HG03521 (cell line): Measurements from ENCODE around the gene SYT14.
"Not testable (repeated sequence)": the region's sequence is repeated elsewhere in the genome, so short reads cannot be mapped to it uniquely, and the experiment has no call there.

Experiments used
- ATAC-seq: cut with Tn5 transposase; IDR thresholded peaks from one replicate; pipeline ENCODE4 v1.9.1; 2021; ENCODE audit warnings: mild to moderate bottlenecking, moderate library complexity; ENCODE audit not compliant: unreplicated experiment

The SYT14 gene

DNA sequence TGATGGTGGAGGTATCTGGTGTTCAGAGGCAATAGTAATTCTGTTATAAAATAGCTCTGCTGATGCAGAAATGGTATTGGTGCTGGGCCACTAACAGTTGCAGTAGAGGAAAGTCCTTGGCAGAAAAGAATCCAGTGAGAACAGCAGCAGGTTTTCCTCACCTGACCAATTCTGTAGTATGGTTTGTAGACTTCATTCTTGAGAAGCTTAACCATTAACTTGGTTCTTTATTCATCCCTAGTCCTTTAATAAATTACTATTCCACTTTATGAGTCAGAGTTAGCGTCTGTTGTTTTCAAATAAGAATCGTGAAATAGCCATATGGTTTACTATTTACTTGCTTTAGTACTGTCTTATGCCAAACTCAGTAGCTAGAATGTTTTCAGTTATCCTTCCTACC lies 166.1 kb downstream of the SYT14 start:
- no peak for ATAC-seq

DNA sequence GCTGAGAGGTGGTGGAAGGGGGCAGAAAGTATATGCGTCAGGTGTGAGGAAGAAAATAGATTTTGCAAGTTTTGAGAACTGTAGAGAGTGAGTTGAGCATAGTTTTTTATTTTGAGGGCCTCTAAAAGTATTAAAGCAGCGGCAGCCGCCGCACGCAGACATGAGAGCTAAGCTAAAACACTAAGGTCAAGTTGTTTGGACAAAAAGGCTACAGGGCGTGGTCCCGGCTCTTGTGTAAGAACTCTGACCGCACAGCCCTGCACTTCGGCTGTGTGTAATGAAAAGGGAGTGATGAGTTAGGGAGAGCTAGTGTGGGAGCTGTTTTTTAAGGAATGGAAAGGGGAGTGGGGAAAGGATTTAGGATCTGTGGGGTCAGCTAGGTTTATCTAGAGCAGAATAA lies 174.9 kb downstream of the SYT14 start:
- not testable (repeated sequence) for ATAC-seq

DNA sequence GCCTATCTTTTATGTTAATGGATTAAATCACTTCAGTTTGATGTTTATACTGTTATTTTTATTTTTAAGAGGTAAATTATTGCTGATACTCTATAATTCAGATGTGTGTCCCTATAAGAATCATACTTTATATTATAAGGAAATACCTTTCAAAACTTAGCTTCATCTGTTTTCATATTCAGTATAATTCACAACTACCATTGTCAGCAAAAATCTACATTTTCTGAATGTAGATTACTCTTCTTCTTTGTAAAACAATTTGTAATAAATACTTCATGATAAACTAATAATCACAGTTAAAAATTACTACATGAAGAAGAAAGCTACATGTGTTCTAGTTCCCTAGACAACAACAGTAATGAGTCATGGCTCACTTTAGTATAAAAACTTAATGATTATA lies 179.2 kb downstream of the SYT14 start:
- ATAC-seq = no peak

DNA sequence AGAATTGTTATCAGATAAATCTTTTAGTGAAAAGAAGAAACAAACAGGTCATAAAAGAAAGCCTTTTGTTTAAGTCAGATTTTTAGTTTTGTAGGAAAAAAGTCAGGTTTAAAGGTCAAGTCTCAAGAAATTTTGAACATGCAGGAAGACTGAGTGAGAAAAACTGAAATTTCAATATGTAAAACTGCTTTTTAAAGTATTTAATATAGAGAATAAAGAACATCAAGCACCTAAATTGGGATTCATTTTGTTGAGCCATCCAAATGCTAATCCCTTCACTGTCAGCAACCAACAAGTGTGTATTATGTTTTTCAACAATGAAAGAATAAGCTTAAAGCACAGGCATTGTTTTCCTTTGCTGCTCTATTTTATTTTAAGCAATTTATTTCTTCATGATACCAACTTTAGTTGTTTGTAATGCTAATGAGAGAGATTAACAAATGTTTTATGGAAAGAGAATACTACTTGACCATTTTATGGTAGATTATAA lies 179.7 kb downstream of the SYT14 start:
- no peak for ATAC-seq

DNA sequence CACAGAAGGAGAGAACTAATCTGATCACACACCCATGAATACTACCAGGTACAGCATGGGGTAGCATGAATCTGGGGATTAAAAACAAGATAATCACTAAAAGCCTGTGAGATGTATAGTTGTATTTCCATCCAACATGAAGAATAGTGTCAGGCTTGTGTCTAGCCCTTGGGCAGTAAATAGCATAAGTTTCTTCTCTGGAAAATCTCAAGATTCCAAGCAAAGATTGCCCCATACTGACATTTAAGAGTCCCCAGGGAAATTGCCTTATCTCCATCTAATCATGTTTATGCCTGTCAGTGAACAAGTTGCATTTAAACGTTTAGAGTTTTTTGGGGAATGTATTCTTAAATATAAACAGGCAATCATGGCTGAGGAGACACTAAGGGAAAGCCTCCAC lies 185.4 kb downstream of the SYT14 start:
- ATAC-seq = no peak

DNA sequence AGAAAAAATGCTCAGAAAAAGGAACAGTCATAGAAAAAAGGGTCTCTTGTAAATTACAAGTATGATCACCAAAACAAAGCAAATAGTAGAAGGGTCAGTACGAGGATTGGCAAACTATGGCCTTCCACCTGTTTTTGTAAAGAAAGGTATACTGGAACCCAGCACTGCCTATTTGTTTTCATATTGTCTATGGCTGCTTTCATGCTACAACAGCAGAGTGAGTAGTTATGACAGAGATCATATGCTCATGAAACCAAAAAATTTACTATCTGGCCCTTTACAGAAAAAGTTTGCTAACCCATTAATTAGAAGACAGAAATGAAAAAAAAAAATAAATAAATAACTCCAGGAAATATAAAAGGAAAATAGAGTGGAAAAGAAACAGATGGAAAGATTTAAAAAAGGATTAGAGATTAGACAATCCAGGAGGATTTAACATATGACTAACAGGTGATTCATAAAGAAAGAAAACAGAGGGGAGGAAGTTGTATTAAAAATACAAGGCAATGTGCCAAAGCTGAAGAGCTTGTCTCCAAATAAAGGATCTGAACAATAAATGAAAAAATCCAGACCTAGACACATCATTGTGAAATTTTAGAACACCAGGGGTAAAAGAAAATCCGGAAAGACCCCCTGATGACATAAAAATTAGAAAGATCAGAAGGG lies 186.0 kb downstream of the SYT14 start:
- ATAC-seq = no peak

DNA sequence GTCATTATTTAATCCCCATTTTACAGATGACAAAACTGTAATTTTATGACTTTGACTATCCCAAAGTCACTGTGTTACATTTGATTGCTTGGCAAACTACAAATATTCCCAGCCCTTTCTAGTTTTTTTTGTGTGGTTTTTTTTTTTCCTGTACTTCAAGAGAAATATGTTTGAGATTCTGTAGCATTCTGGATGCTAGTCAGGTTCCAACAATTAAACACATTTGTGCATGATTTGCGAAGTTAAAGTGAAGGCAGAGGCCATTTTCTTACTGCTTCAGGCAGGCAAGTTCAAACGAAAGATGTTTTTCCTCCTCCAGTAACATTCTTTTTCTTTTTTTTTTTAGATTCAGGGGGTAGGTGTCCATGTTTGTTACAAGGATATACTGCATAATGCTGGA lies 186.7 kb downstream of the SYT14 start:
- no peak for ATAC-seq

DNA sequence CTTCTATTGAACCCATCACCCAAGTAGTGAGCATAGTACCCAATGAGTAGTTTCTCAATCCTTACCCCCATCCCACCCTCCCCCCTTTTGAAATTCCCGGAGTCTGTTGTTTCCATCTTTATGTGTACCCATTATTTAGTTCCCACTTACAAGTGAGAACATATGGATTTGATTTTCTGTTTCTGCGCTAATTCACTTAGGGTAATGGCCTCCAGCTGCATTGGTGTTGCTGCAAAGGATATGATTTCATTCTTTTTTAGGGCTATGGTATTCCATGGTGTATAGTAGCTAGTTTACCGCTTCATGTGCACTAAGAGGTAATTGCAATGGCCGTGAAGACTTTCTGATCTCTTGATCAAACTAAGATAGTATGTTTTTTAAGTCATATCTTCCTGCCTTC lies 187.1 kb downstream of the SYT14 start:
- ATAC-seq = no peak

DNA sequence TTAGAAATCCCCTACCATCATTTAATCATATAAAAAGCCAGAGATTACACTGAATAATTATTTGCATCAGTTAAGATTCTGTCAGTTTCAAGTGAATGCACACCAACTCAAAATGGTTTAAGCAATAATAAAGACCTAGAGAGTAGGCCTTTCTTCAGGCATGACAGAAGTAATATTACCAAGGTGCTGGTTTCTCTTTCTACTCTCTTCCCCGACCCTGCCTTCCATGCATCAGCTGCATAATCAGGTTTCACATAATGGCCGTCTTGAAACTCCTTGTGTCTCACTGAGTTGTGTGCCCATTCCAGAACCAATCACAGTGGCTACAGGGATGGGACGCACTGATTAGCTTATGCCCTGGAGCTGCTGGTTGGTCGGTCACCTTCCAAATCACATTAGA lies 191.1 kb downstream of the SYT14 start:
- ATAC-seq = no peak

DNA sequence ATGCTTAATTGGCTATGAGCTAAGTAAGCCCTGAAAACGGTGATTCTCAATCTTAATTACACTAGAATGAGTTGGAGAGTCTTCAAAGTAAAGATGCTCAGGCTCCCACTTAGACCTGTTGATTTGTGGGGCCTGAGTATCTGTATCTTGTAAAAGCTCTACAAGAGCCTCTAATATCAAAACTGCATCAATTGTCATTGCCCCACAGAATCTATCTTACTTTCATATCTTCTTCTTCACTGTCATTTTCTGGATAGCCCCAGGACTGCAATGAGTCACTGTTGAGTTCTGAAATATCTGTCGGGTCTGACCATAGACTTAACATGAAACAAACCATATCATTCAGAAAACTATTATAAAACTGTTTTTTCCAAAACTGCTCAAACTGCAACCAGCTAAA lies 191.7 kb downstream of the SYT14 start:
- no peak for ATAC-seq

DNA sequence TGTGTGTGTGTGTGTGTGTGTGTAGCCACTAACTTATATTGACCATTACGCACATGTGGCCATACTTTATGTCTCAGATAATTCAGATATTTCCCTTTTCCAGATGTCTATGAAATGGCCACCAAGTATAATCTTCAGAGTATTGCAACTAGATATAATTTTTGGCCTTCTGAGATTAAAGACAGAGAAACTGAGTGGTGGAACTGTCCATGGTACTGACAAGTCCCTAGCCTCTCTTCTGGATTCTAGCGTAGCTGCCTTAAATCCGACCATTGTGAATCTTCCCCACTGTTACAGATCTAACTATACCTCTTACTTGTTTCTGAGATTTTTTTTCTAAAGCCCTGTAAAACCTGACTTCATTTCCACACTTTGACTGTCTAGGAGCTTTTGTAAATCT lies 194.6 kb downstream of the SYT14 start:
- ATAC-seq = no peak

DNA sequence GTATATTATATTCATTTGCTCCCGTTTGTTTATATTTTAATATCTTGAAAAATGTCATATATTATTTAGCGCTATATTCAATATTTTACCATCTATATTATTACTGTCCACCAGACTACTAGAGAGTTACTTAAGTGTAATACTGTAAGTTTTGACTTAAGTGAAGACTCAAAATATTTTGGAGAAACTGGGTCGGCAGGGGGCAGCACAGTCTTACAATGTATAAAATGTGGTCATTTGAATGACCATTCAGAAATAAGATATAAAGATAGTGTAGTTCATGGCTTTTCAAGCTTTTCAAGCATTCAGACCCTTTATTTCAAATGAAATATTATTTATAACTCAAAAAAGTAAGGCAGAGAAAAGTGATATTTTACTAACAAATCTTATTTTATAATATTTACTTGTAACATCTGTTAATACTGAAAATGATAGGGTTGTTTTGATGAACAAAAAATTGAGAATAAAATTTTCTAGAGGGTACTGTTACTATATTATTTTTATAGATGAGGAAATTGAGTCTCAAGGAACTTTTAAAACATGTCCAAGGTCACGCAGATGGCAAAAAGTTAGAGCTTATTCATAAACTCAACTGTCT lies 205.5 kb downstream of the SYT14 start:
- no peak for ATAC-seq

DNA sequence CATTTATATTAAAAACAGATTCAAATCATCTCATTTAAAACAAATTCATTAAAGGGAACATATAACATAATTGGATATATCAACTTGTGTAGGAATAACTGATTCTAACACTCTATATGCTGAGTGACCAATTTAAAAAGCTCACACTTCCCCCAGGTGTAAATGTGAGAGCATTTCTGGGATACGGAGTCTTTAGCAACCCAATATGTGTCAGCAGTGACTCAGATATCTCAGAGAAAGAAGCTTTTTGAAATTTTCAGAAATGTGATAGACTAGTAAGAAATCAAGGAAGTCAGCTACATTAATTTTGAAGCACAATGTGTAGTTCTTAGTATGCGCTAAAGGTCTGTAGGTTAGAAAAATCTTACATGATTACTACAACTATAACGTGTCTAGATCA lies 206.7 kb downstream of the SYT14 start:
- ATAC-seq = no peak

DNA sequence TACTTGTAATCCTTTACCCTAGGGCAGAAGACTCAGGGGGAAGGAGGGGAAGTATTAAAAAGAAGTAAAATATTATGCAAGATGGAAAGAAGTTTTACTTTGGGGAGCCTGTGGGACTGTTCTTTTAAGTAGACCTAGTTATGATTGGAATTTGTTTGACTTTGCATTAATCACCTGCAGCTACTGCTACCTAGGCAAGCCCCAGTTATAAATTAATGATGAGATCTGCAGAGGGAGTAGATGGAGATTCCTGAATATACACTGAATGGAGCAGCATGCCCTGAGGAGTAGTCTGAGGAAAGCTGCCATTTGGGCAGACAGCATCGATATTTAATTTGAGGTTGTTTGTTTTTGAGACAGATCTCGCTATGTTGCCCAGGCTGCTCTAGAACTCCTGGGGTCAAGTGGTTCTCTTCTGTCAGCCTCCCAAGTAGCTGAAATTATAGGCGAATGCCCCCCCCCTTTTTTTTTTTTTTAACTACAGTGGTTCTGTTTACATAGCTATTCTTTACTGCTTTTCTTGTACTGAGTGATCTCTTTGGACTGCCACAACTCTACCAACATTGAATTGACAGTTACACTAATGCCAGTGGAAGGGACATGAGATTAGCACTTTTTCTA lies 213.1 kb downstream of the SYT14 start:
- no peak for ATAC-seq

DNA sequence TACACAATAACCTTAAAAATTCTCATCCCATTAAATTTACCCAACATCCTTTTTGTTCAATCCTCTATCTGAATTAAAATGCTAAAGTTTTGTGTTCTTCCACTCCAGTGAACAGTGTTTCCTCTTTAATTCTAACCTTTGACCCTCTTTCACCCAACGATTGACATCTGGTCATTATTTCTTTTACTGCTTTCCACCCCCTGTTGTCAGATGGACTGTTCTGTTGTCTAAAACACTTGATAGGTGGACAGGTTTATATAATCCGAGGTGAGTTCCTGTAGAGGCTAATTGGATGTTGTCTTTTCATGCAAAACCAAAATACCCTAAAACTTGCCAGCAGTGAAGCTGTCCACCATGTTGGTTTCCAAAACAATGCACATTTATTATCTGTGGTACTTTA lies 221.2 kb downstream of the SYT14 start:
- no peak for ATAC-seq

DNA sequence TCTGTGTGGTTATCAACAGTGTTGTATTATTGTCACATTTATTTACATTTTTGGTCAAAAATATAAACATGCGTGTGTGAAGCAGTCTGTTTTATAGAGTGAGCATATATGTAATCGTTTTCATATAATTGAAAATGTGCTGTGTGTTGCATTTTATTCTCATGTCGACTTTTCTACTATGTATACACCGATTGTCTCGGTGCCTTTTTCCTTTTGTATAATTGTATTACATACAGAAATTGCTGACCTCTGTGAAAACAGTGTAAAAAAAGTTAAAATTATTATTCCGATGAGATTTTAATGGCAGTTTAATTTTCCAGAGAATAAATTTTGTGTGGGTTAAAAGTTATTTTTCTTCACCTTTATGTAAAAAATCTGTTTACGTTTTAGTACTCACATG lies 232.2 kb downstream of the SYT14 start:
- no peak for ATAC-seq

DNA sequence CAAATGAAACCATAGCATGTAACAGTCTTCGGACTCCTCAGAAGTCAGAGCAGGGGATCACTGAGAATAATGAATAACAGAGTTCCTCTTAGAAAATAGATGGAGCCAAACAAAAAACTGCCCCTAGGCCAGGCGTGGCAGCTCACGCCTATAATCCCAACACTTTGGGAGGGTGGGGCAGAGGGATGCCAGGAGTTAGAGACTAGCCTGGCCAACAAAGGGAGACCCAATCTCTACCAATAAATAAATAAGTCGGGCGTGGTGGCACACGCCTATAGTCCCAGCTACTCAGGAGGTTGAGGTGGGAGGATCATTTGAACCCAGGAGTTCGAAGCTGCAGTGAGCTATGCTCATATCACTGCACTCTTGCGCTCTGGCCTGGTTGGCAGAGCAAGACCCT lies 236.1 kb downstream of the SYT14 start:
- ATAC-seq = no peak

DNA sequence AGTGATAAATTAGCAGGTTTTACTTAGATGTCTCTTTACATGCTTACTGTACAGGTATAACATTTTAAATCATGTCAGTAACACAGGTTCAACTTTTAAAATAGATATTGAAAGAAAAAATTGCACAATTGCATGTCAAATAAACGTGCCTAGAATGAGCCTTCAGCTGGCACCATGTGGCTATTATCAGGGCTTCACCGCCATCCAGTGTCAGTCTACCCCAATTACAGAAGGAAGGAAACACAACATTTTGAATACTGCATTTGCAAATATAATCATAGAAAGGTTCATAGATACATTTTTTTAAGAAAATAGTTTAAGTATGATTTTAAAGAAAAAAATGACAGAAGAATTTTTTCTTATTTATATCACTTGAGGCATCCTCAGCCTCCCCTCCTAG lies 247.0 kb downstream of the SYT14 start:
- ATAC-seq = no peak

DNA sequence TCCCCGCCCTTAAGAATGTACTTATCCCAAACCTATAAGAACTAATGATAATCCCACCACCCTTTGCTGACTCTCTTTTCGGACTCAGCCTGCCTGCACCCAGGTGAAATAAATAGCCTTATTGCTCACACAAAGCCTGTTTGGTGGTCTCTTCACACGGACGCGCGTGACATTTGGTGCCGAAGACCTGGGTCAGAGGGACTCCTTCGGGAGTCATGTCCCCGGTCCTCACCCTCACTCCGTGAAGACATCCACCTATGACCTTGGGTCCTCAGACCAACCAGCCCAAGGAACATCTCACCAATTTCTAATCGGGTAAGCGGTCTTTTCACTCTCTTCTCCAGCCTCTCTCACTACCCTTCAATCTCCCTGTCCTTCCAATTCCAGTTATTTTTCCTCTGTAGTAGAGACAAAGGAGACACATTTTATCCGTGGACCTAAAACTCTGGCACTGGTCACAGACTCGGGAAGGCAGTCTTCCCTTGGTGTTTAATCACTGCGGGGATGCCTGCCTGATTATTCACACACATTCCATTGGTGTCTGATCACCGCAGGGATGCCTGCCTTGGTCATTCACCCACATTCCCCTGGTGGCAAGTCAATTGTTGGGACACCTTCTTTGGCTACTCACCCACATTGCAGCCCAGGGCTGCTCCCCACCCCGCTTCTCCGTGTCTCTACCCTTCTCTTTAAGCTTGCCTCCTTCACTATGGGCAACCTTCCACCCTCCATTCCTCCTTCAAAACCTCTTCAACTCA lies 250.0 kb downstream of the SYT14 start:
- ATAC-seq = not testable (repeated sequence)

DNA sequence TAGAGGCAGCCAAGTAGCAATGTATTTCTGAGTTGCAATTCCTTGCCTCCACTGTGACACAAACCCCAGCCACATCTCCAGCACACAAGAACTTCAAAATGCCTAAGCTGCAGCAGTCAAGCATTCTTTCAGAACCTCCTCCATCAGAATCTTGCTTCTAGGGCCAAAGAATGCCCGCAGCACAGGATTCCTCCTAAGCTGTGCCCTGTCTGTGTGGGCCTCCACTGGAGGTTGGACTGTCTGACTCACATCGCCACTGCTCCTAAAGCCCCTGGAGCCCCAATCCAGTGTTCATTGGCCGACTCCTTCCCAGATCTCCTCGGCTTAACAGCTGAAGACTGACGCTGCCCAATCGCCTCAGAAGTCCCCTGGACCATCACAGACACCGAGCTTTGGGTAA lies 251.4 kb downstream of the SYT14 start:
- ATAC-seq = no peak

DNA sequence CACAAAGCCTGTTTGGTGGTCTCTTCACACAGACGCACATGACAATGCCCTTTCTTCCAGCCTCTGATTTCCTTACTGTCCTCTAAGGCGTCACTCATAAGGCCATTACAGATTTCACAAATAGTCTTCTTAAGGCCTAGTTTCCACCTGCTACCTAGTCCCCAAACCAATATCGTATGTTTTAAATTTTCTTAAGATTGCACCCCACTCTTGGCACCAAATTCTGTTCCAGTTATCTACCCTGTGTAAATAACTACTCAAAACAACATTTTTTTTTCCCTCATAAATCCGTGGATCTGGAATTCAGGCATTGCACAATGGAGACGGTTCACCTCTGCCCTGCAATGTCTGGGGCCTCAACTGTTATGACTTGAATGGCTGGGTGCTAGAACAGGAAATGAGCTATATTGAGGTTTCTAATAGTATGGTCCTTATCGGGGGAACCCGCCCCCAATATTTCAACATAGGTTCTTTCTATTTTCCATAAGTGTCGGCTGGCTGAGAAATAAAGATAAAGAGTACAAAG lies 257.7 kb downstream of the SYT14 start:
- no peak for ATAC-seq

DNA sequence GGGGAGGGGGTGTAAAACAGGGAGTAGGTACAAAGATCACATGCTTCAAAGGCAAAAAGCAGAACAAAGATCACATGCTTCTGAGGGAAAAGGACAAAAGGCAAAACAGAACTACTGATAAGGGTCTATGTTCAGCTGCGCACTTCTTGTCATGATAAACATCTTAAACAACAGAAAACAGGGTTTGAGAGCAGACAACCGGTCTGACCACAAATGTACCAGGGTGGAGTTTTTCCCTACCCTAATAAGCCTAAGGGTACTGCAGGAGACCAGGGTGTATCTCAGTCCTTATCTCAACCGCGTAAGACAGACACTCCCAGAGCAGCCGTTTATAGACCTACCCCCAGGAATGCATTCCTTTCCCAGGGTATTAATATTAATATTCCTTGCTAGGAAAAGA lies 258.2 kb downstream of the SYT14 start:
- not testable (repeated sequence) for ATAC-seq
